Suprapubic skin (tissue), 4 donors: ENCODE data around the gene PLEKHF1. TPM values are rescaled to one million over a fixed set of nuclear protein-coding genes. Genes with fewer than 3 reads are reported as not detected.

Experiments
- DNase-seq, 2 donors: peaks; one replicate each; pipeline ENCODE4 v3.0.0-alpha.2; 2019; ENCODE audit warnings: low spot score in 2 of 2
- H3K27ac ChIP-seq: fragments of 200-600 bp; sonication (generic); one replicate; pipeline ENCODE4 v1.5.1; 2019
- H3K27me3 ChIP-seq: fragments of 200-600 bp; sonication (generic); one replicate; pipeline ENCODE4 v1.5.1; 2019
- H3K36me3 ChIP-seq: fragments of 200-600 bp; sonication (generic); one replicate; pipeline ENCODE4 v1.5.1; 2019
- H3K4me1 ChIP-seq: fragments of 200-600 bp; sonication (generic); one replicate; pipeline ENCODE4 v1.5.1; 2019
- H3K4me3 ChIP-seq: fragments of 200-600 bp; sonication (generic); one replicate; pipeline ENCODE4 v1.5.1; 2019; ENCODE audit warnings: mild to moderate bottlenecking
- H3K9me3 ChIP-seq: fragments of 200-600 bp; sonication (generic); one replicate; pipeline ENCODE4 v1.5.1; 2019
- EP300 ChIP-seq: sonication (generic); formaldehyde crosslinking; IDR thresholded peaks from one replicate; pipeline ENCODE4 v1.6.1; 2017; ENCODE audit warnings: antibody characterized with exemption
- POLR2A ChIP-seq, 2 donors: fragments of 450-650 bp; IDR thresholded peaks; one replicate each; pipeline ENCODE4 v1.6.1; 2017; ENCODE audit warnings: antibody characterized with exemption in 2 of 2, mild to moderate bottlenecking in 2 of 2, moderate library complexity in 2 of 2
- POLR2AphosphoS5 ChIP-seq, 3 donors: sonication (generic); formaldehyde crosslinking; IDR thresholded peaks; one replicate each; pipeline ENCODE4 v1.6.1; 2017; ENCODE audit warnings: antibody characterized with exemption in 3 of 3
- WGBS: methylation state at CpG from one replicate; pipeline ENCODE4 v1.1.5; 2018; 5-methylcytosine and 5-hydroxymethylcytosine counted together
- total RNA-seq, 4 donors: library from RNA; depleted of rRNA; stranded (reverse); fragments of >200 nt; gene quantifications; one replicate each; pipeline ENCODE4 v1.1.0, GENCODE V29; 2016
- TF ChIP-seq, protein P1 (sequence below), 2 donors: fragments of 200-600 bp in 1 of 2; fragments of 450-650 bp in 1 of 2; sonication (generic) in 1 of 2; IDR thresholded peaks; one replicate each; pipeline ENCODE4 v1.5.1; 2016 to 2019; ENCODE audit warnings: antibody characterized with exemption in 2 of 2, mild to moderate bottlenecking in 1 of 2, moderate library complexity in 1 of 2

The PLEKHF1 gene
- total RNA-seq, 4 donors from 2014 or later, result 4.5 to 18.8 (median 9.7) TPM

DNA sequence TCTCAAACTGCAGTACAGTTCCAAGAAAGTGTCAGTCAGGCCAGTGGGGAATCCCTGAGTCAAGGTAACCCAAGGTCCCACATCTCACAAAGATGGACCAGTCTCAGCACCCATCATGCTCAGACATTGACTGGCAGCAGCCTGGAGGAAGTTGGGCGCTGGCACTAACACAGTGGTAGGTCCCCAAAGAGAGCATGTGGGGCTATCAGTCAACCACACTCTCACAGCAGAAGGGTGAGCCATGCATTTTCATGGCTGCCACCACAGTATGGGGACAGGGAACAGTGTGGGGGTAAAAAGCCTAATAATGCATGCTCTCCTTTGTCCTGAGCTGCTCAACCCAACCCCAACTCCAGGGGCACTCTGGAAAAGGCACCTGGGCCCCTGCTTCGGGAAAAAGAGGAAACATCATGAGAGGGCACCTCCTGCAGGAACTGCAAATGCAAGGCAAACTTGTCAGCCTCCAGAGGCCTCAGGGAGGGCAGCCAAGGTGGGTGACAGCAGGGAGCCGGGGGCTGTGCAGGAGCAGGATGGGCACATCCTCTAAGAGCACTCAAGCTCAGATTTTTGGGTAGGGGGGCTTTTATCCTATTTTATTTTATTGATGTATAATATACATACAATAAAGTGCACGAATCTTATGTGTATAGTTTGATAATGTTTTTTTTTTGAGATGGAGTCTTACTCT, 9.5 kb upstream of the PLEKHF1 start:
- no peaks in the 10 kb centered on the region for H3K9me3 ChIP-seq
- TF ChIP-seq, protein P1, sequence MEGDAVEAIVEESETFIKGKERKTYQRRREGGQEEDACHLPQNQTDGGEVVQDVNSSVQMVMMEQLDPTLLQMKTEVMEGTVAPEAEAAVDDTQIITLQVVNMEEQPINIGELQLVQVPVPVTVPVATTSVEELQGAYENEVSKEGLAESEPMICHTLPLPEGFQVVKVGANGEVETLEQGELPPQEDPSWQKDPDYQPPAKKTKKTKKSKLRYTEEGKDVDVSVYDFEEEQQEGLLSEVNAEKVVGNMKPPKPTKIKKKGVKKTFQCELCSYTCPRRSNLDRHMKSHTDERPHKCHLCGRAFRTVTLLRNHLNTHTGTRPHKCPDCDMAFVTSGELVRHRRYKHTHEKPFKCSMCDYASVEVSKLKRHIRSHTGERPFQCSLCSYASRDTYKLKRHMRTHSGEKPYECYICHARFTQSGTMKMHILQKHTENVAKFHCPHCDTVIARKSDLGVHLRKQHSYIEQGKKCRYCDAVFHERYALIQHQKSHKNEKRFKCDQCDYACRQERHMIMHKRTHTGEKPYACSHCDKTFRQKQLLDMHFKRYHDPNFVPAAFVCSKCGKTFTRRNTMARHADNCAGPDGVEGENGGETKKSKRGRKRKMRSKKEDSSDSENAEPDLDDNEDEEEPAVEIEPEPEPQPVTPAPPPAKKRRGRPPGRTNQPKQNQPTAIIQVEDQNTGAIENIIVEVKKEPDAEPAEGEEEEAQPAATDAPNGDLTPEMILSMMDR (IDR thresholded peaks at IDR 0.05), result no peak
- TF ChIP-seq POLR2AphosphoS5 (IDR thresholded peaks at IDR 0.05) (no peak), POLR2A (IDR thresholded peaks at IDR 0.05) (no peak), EP300 (no peak)
- 70% methylated on average over 3 of the region's 4 CpGs for WGBS
- no peaks in the 10 kb centered on the region for H3K36me3 ChIP-seq
- peaks cover 3% of the 10 kb centered on the region for H3K4me1 ChIP-seq
- H3K4me3 ChIP-seq, result no peak overlapping the region
- H3K27me3 ChIP-seq, result no peaks in the 10 kb centered on the region
- DNase-seq, result peak in 1 of 2 donors; percentile 39
- no peak overlapping the region for H3K27ac ChIP-seq

DNA sequence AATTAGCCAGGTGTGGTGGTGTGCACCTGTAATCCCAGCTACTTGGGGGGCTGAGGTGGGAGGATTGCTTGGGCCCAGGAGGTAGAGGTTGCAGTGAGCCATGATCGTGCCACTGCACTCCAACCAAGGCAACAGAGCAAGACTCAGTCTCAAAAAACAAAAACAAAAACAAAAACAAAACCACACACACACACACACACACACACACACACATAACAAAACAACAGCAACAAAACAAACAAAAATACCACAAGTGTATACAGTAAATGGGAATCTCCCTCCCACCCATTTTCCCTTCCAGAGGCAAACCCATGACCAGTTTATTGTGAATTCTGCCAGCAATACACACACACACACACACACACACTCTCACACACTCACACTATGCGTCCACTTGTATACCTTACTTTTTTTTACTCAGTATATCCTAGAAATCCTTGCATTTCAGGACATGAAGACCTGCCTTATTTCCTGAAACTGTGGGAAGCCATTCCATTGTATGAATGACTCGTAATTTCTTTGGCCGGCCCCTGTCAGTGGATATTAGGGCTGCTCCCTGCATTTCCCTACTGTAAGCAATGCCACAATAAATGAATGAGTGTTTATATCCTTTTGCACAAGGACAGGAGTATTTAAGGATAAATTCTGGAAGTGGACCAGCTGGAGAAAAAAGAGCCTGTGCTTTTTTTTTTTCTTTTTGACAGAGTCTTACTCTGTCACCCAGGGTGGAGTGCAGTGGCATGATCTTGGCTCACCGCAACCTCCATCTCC, 6.9 kb upstream of the PLEKHF1 start:
- peaks cover 29% of the 10 kb centered on the region for H3K4me1 ChIP-seq
- H3K36me3 ChIP-seq, result no peaks in the 10 kb centered on the region
- H3K27ac ChIP-seq, result no peak overlapping the region
- no peaks in the 10 kb centered on the region for H3K27me3 ChIP-seq
- H3K9me3 ChIP-seq, result no peaks in the 10 kb centered on the region
- DNase-seq, result no peak
- no peak overlapping the region for H3K4me3 ChIP-seq
- WGBS, result 89% methylated on average over 5 of the region's 5 CpGs
- no peak for TF ChIP-seq POLR2AphosphoS5 (IDR thresholded peaks at IDR 0.05)

DNA sequence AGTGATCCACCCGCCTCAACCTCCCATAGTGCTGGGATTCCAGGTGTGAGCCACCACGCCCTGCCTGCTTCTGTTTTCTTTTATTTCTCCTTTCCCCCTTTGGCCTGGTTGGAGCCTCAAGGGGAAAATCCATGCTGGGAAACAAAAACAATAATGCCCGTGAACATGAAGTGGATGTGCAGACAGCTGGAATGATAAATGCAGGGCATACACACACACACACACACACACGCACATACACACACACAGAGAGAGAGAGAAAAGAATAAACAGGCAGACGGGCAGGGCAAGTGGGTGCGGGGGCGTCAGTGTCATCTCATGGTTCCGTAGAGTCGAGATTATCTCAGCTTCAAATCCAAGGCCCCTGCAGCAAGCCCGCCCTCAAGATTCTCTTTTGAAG, 4.4 kb upstream of the PLEKHF1 start:
- WGBS, result 56% methylated on average over 10 of the region's 10 CpGs
- H3K4me3 ChIP-seq, result no peak overlapping the region
- H3K27me3 ChIP-seq, result no peaks in the 10 kb centered on the region
- H3K36me3 ChIP-seq, result no peaks in the 10 kb centered on the region
- peaks cover 50% of the 10 kb centered on the region for H3K4me1 ChIP-seq
- TF ChIP-seq, protein P1 (IDR thresholded peaks at IDR 0.05), result no peak
- TF ChIP-seq POLR2AphosphoS5 (IDR thresholded peaks at IDR 0.05) (no peak), POLR2A (IDR thresholded peaks at IDR 0.05) (no peak), EP300 (no peak)
- H3K27ac ChIP-seq, result no peak overlapping the region
- no peak for DNase-seq
- no peaks in the 10 kb centered on the region for H3K9me3 ChIP-seq

DNA sequence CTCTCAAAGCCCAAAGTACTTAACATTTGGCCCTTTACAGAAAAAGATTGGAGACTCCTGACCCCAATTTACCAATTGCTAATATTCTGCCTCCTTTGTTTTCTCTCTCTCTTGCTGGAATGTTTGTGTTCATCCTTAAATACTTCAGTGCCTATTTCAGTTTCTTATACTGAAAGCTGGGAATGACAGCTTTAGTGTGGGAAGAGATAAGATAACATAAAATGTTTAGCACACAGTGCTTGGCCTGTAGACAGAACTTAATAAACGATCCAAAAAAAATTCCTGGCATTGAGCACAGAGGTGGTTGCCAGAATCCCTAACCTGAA, 3.0 kb upstream of the PLEKHF1 start:
- Histone ChIP-seq H3K27me3 (no peaks in the 10 kb centered on the region), H3K36me3 (no peaks in the 10 kb centered on the region), H3K9me3 (no peaks in the 10 kb centered on the region), H3K27ac (peak overlapping the region; percentile 85), H3K4me3 (peak overlapping the region; percentile 24), H3K4me1 (peaks cover 63% of the 10 kb centered on the region)
- DNase-seq, result no peak
- no peak for TF ChIP-seq EP300
- TF ChIP-seq POLR2AphosphoS5 (IDR thresholded peaks at IDR 0.05), result no peak
- TF ChIP-seq, protein P1 (IDR thresholded peaks at IDR 0.05), result no peak
- no peak for TF ChIP-seq POLR2A (IDR thresholded peaks at IDR 0.05)
- WGBS, result 20% methylated on average over 1 of the region's 1 CpG

DNA sequence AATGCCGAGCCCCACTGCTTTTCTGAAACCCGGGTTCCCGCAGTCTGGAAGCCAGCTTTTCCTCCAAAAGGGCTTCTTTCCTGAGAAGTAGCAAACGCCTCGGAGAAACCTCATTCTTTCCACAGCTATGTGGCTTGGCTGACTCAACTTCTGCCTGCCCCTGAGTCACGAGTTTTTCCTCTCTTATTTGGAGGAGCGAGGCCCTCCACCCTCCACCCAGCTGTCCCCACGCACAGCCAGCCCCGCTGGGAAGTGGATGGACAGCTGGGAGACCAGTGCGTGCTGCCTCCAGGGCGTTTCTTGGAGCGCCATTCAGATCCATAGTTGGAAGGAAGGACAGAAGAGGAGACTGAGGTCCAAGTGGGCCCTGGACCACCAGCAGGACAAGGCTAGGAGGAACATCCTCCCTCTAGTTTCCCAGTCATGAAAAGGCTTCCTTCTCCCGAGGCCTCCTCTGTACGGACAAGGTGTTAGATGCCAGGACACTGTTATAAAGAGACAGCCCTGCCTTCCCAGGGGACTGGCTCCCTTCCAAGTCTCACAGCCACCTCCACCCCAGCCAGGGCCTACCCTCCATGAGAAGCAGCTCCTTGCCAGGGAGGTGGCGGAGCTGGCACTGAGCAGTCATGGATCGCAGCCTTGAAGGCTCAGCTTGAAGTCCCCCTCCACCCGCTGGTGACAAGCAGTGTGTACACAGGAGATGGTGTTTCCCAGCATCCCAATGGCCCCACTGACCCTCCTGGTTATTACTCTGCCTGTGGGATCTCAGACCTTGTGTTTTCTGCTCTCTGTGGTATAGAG, 2.5 kb upstream of the PLEKHF1 start:
- H3K27ac ChIP-seq, result peak overlapping the region; percentile 85
- no peaks in the 10 kb centered on the region for H3K27me3 ChIP-seq
- no peaks in the 10 kb centered on the region for H3K36me3 ChIP-seq
- H3K9me3 ChIP-seq, result no peaks in the 10 kb centered on the region
- H3K4me3 ChIP-seq, result peak overlapping the region; percentile 24
- peak in 1 of 2 donors; percentile 89 for DNase-seq
- H3K4me1 ChIP-seq, result peaks cover 68% of the 10 kb centered on the region
- WGBS, result 24% methylated on average over 16 of the region's 17 CpGs
- TF ChIP-seq POLR2A (IDR thresholded peaks at IDR 0.05), result no peak
- TF ChIP-seq POLR2AphosphoS5 (IDR thresholded peaks at IDR 0.05), result peak in 1 of 3 donors; percentile 17
- TF ChIP-seq EP300, result no peak
- TF ChIP-seq, protein P1 (IDR thresholded peaks at IDR 0.05), result no peak
